Neural cell (in vitro differentiated cells): ENCODE data around the gene GPRIN3.

ENCODE experiments used
- CTCF ChIP-seq: fragments of 450-650 bp; IDR thresholded peaks from 2 replicates; pipeline ENCODE4 v1.5.1; 2014; ENCODE audit warnings: antibody characterized with exemption, mild to moderate bottlenecking, moderate library complexity; ENCODE audit not compliant: poor library complexity, severe bottlenecking
- EP300 ChIP-seq: fragments of 450-650 bp; conservative IDR thresholded peaks from 2 replicates; pipeline ENCODE4 v1.6.1; 2014; ENCODE audit warnings: antibody characterized with exemption, mild to moderate bottlenecking, moderate library complexity; ENCODE audit not compliant: poor library complexity, severe bottlenecking
- EZH2 ChIP-seq: fragments of 200-600, 300-800 bp; shearing (Covaris generic), sonication (generic); IDR thresholded peaks from 2 replicates; pipeline ENCODE4 v1.6.1; 2014; ENCODE audit warnings: antibody characterized with exemption, low read length, borderline replicate concordance, mild to moderate bottlenecking; ENCODE audit not compliant: insufficient read depth, poor library complexity, severe bottlenecking
- MXI1 ChIP-seq: fragments of 450-650 bp; conservative IDR thresholded peaks from 2 replicates; pipeline ENCODE4 v1.6.1; 2014; ENCODE audit warnings: antibody characterized with exemption, mild to moderate bottlenecking; ENCODE audit not compliant: poor library complexity, severe bottlenecking
- POLR2AphosphoS5 ChIP-seq: IDR thresholded peaks from 2 replicates; pipeline ENCODE4 v1.6.1; 2012
- RAD21 ChIP-seq: fragments of 450-650 bp; conservative IDR thresholded peaks from 2 replicates; pipeline ENCODE4 v1.6.1; 2014; ENCODE audit warnings: antibody characterized with exemption, mild to moderate bottlenecking, moderate library complexity
- SMC3 ChIP-seq: fragments of 450-650 bp; conservative IDR thresholded peaks from 2 replicates; pipeline ENCODE4 v1.6.1; 2014; ENCODE audit warnings: antibody characterized with exemption, mild to moderate bottlenecking, moderate library complexity; ENCODE audit not compliant: poor library complexity
- TAF1 ChIP-seq: IDR thresholded peaks from 2 replicates; pipeline ENCODE4 v1.6.1; 2012; ENCODE audit warnings: low read depth
- TF ChIP-seq, protein P1 (sequence below): IDR thresholded peaks from 2 replicates; pipeline ENCODE4 v1.6.1; 2012; ENCODE audit warnings: borderline replicate concordance

DNA sequence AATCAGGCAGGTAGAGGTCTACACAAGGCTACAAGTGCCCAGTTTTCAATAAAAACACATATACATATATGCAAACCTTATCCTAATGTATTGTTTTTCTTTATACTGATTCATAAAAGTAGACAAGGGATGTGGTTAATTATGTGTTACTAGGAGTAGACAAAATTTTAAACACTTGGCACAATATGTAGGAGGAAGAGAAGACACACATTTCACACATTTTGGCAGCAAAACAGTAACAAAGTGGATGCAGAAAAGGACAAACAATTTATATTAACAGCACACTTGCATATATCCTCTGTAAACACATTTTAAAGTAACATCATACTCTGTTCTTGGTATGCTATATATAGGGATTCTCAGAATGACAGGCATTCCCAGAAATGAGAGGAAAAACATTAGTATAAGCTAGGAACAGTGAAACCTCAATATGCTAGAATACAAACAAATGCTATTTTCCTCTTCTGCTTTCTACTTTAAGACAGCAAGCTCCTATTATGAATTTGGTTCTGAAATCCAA lies 63.8 kb downstream of the GPRIN3 start:
- TF ChIP-seq CTCF (no peak), POLR2AphosphoS5 (no peak), EZH2 (no peak), MXI1 (no peak), EP300 (no peak), TAF1 (no peak), RAD21 (no peak), SMC3 (no peak)
- TF ChIP-seq, protein P1, sequence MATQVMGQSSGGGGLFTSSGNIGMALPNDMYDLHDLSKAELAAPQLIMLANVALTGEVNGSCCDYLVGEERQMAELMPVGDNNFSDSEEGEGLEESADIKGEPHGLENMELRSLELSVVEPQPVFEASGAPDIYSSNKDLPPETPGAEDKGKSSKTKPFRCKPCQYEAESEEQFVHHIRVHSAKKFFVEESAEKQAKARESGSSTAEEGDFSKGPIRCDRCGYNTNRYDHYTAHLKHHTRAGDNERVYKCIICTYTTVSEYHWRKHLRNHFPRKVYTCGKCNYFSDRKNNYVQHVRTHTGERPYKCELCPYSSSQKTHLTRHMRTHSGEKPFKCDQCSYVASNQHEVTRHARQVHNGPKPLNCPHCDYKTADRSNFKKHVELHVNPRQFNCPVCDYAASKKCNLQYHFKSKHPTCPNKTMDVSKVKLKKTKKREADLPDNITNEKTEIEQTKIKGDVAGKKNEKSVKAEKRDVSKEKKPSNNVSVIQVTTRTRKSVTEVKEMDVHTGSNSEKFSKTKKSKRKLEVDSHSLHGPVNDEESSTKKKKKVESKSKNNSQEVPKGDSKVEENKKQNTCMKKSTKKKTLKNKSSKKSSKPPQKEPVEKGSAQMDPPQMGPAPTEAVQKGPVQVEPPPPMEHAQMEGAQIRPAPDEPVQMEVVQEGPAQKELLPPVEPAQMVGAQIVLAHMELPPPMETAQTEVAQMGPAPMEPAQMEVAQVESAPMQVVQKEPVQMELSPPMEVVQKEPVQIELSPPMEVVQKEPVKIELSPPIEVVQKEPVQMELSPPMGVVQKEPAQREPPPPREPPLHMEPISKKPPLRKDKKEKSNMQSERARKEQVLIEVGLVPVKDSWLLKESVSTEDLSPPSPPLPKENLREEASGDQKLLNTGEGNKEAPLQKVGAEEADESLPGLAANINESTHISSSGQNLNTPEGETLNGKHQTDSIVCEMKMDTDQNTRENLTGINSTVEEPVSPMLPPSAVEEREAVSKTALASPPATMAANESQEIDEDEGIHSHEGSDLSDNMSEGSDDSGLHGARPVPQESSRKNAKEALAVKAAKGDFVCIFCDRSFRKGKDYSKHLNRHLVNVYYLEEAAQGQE, result no peak
